Karpas-422 (cell line): Measurements from ENCODE around the gene FADS1. TPM values are rescaled to one million over a fixed set of nuclear protein-coding genes. Genes with fewer than 3 reads are reported as not detected.

ENCODE experiments used
- DNase-seq: peaks from one replicate; pipeline ENCODE4 v3.0.0-alpha.2; 2015
- H2AFZ ChIP-seq: fragments of 200-600 bp; sonication (generic); 2 replicates; pipeline ENCODE4 v1.6.1; 2014; ENCODE audit warnings: antibody characterized with exemption, low read length, mixed read lengths
- H3K27ac ChIP-seq: fragments of 200-600 bp; sonication (generic); 2 replicates; pipeline ENCODE4 v1.5.1; 2014; ENCODE audit warnings: mild to moderate bottlenecking, low read length, moderate library complexity
- H3K27me3 ChIP-seq: fragments of 200-600 bp; sonication (generic); 2 replicates; pipeline ENCODE4 v1.6.1; 2014; ENCODE audit warnings: low read length, mixed read lengths
- H3K36me3 ChIP-seq: fragments of 200-600 bp; sonication (generic); 2 replicates; pipeline ENCODE4 v1.6.1; 2014; ENCODE audit warnings: low read length, mixed read lengths; ENCODE audit not compliant: insufficient read depth
- H3K4me1 ChIP-seq: fragments of 200-600 bp; sonication (generic); 2 replicates; pipeline ENCODE4 v1.6.1; 2014; ENCODE audit warnings: mild to moderate bottlenecking, low read length, mixed read lengths
- H3K4me2 ChIP-seq: fragments of 200-600 bp; sonication (generic); 2 replicates; pipeline ENCODE4 v1.6.1; 2014; ENCODE audit warnings: low read length, low read depth, mild to moderate bottlenecking; ENCODE audit not compliant: poor library complexity, severe bottlenecking
- H3K4me3 ChIP-seq: fragments of 200-600 bp; sonication (generic); 2 replicates; pipeline ENCODE4 v1.5.1; 2014; ENCODE audit warnings: mild to moderate bottlenecking, antibody characterized with exemption, low read length, mixed read lengths
- H3K79me2 ChIP-seq: fragments of 200-600 bp; sonication (generic); 2 replicates; pipeline ENCODE4 v1.6.1; 2014; ENCODE audit warnings: mild to moderate bottlenecking, low read length, mixed read lengths
- H3K9ac ChIP-seq: fragments of 200-600 bp; sonication (generic); 2 replicates; pipeline ENCODE4 v1.6.0; 2014; ENCODE audit warnings: low read length
- H3K9me2 ChIP-seq: fragments of 200-600 bp; sonication (generic), shearing (Covaris generic); replicated peaks from 2 replicates; pipeline ENCODE4 v1.6.0; 2014; ENCODE audit warnings: mild to moderate bottlenecking, low read length, moderate library complexity; ENCODE audit not compliant: insufficient read depth
- H3K9me3 ChIP-seq: fragments of 300-700, 200-600 bp; sonication (generic); 2 replicates; pipeline ENCODE4 v1.6.1; 2014; ENCODE audit warnings: low read length, mixed read lengths
- H4K20me1 ChIP-seq: fragments of 200-600 bp; sonication (generic); 2 replicates; pipeline ENCODE4 v1.6.1; 2014; ENCODE audit warnings: mild to moderate bottlenecking, antibody characterized with exemption, low read length, low read depth; ENCODE audit not compliant: insufficient read depth
- total RNA-seq: library from RNA; depleted of rRNA; stranded (reverse); fragments of >200 nt; shearing (Covaris generic); gene quantifications from 2 replicates; pipeline ENCODE4 v1.2.3, GENCODE V29; 2014; ENCODE audit warnings: low replicate concordance

The FADS1 gene
- total RNA-seq, 1 experiment from 2014 or later: 80.3 TPM

GRCh38 chr11:61832754-61833153 is 16.0 kb upstream of the FADS1 start:
- peaks cover 65% of the 10 kb centered on the region for H3K4me1 ChIP-seq

GRCh38 chr11:61832207-61832606 is 15.4 kb upstream of the FADS1 start:
- H3K4me1 ChIP-seq: peaks cover 65% of the 10 kb centered on the region

More at GRCh38 chr11:61832754-61833153, 16.0 kb upstream of the FADS1 start:
- Histone ChIP-seq H3K79me2 (peaks cover 48% of the 10 kb centered on the region), H3K27ac (peak overlapping the region; percentile 97), H3K36me3 (peaks cover 4% of the 10 kb centered on the region; the same call in 1 of the 2 replicates), H3K9ac (peak overlapping the region; percentile 97), H3K4me3 (peak overlapping the region; percentile 75), H3K4me2 (peak overlapping the region; percentile 80), H3K27me3 (no peaks in the 10 kb centered on the region), H3K9me2 (no peaks in the 10 kb centered on the region), H4K20me1 (no peaks in the 10 kb centered on the region; the same call in 1 of the 2 replicates), H3K9me3 (no peaks in the 10 kb centered on the region), H2AFZ (no peak overlapping the region)
- DNase-seq: no peak

GRCh38 chr11:61830237-61831105 is 13.7 kb upstream of the FADS1 start:
- no peaks in the 10 kb centered on the region for H3K36me3 ChIP-seq
- no peaks in the 10 kb centered on the region for H3K27me3 ChIP-seq
- DNase-seq: no peak
- no peaks in the 10 kb centered on the region; the same call in 1 of the 2 replicates for H4K20me1 ChIP-seq
- peaks cover 70% of the 10 kb centered on the region for H3K4me1 ChIP-seq
- peak overlapping the region; percentile 97 for H3K9ac ChIP-seq
- H3K27ac ChIP-seq: peak overlapping the region; percentile 97
- H3K9me3 ChIP-seq: no peaks in the 10 kb centered on the region
- H2AFZ ChIP-seq: no peak overlapping the region
- no peaks in the 10 kb centered on the region for H3K9me2 ChIP-seq
- H3K4me3 ChIP-seq: peak overlapping the region; percentile 75
- peaks cover 37% of the 10 kb centered on the region for H3K79me2 ChIP-seq
- H3K4me2 ChIP-seq: peak overlapping the region; percentile 80

More at GRCh38 chr11:61832207-61832606, 15.4 kb upstream of the FADS1 start:
- Histone ChIP-seq H3K9ac (peak overlapping the region; percentile 97), H4K20me1 (no peaks in the 10 kb centered on the region; the same call in 1 of the 2 replicates), H3K36me3 (peaks cover 2% of the 10 kb centered on the region; the same call in 1 of the 2 replicates), H3K79me2 (peaks cover 48% of the 10 kb centered on the region), H3K4me3 (peak overlapping the region; percentile 75), H3K27ac (peak overlapping the region; percentile 97), H3K9me2 (no peaks in the 10 kb centered on the region), H3K9me3 (no peaks in the 10 kb centered on the region), H2AFZ (no peak overlapping the region), H3K27me3 (no peaks in the 10 kb centered on the region), H3K4me2 (peak overlapping the region; percentile 80)
- DNase-seq: no peak

- Histone ChIP-seq H3K27me3 (no peaks in the 10 kb centered on the region), H3K9me2 (no peaks in the 10 kb centered on the region), H4K20me1 (no peaks in the 10 kb centered on the region; the same call in 1 of the 2 replicates), H3K4me3 (peak overlapping the region; percentile 75), H2AFZ (no peak overlapping the region), H3K9me3 (no peaks in the 10 kb centered on the region), H3K4me2 (peak overlapping the region; percentile 80), H3K36me3 (no peaks in the 10 kb centered on the region), H3K27ac (peak overlapping the region; percentile 97), H3K4me1 (peaks cover 63% of the 10 kb centered on the region), H3K9ac (peak overlapping the region; percentile 97), H3K79me2 (peaks cover 32% of the 10 kb centered on the region)
- DNase-seq: no peak
Observed at GRCh38 chr11:61829806-61830205, 13.0 kb upstream of the FADS1 start.

GRCh38 chr11:61828629-61829407 is 12.0 kb upstream of the FADS1 start:
- Histone ChIP-seq H3K4me3 (peak overlapping the region; percentile 75), H4K20me1 (no peaks in the 10 kb centered on the region; the same call in 1 of the 2 replicates), H3K4me2 (peak overlapping the region; percentile 80), H3K27me3 (no peaks in the 10 kb centered on the region), H3K9me2 (no peaks in the 10 kb centered on the region), H3K9me3 (no peaks in the 10 kb centered on the region), H3K9ac (peak overlapping the region; percentile 97), H3K4me1 (peaks cover 53% of the 10 kb centered on the region), H3K36me3 (no peaks in the 10 kb centered on the region), H2AFZ (no peak overlapping the region), H3K79me2 (peaks cover 32% of the 10 kb centered on the region), H3K27ac (peak overlapping the region; percentile 97)
- DNase-seq: peak; percentile 72

GRCh38 chr11:61828379-61828628 is 11.5 kb upstream of the FADS1 start:
- Histone ChIP-seq H3K4me3 (peak overlapping the region; percentile 75), H2AFZ (no peak overlapping the region), H3K9me2 (no peaks in the 10 kb centered on the region), H3K79me2 (peaks cover 32% of the 10 kb centered on the region), H3K27me3 (no peaks in the 10 kb centered on the region), H3K27ac (peak overlapping the region; percentile 97), H3K9ac (peak overlapping the region; percentile 97), H3K36me3 (no peaks in the 10 kb centered on the region), H4K20me1 (no peaks in the 10 kb centered on the region; the same call in 1 of the 2 replicates), H3K4me2 (peak overlapping the region; percentile 80), H3K4me1 (peaks cover 48% of the 10 kb centered on the region), H3K9me3 (no peaks in the 10 kb centered on the region)
- DNase-seq: no peak

- peak within 1 kb of the TSS; percentile 97 for H3K27ac ChIP-seq
- H3K79me2 ChIP-seq: peaks cover 32% of the 10 kb centered on the region
- H3K4me3 ChIP-seq: peak within 1 kb of the TSS; percentile 75
- H2AFZ ChIP-seq: no peak within 1 kb of the TSS
- H3K4me2 ChIP-seq: peak within 1 kb of the TSS; percentile 80
- DNase-seq: peak; percentile 94
- H3K9me3 ChIP-seq: no peaks in the 10 kb centered on the region
- peaks cover 43% of the 10 kb centered on the region for H3K4me1 ChIP-seq
- no peaks in the 10 kb centered on the region for H3K36me3 ChIP-seq
- no peaks in the 10 kb centered on the region; the same call in 1 of the 2 replicates for H4K20me1 ChIP-seq
- no peaks in the 10 kb centered on the region for H3K9me2 ChIP-seq
- peak within 1 kb of the TSS; percentile 97 for H3K9ac ChIP-seq
- no peaks in the 10 kb centered on the region for H3K27me3 ChIP-seq
Observed at GRCh38 chr11:61827571-61828378, 11.0 kb upstream of the FADS1 start, which contains the start of gene FADS2. TSS of gene FADS2 (plus strand) at chr11:61828300. CDS start at chr11:61828391, 91 bp downstream.
